Progenitor cell of endocrine pancreas (in vitro differentiated cells): ENCODE data around the gene RGP1. TPM values are rescaled to one million over a fixed set of nuclear protein-coding genes. Genes with fewer than 3 reads are reported as not detected.

Source experiments
- DNase-seq: peaks from one replicate; pipeline ENCODE4 v3.0.0; 2021; ENCODE audit warnings: low spot score; ENCODE audit not compliant: unreplicated experiment
- H3K27ac Mint-ChIP-seq: 2 replicates; pipeline ENCODE4 v1.8.0; 2021; ENCODE audit warnings: mild to moderate bottlenecking, moderate library complexity, mixed read lengths
- H3K27me3 Mint-ChIP-seq: 2 replicates; pipeline ENCODE4 v1.8.0; 2021; ENCODE audit warnings: mixed read lengths
- H3K36me3 Mint-ChIP-seq: 2 replicates; pipeline ENCODE4 v1.8.0; 2022; ENCODE audit warnings: mixed read lengths; ENCODE audit not compliant: insufficient read depth
- H3K4me1 Mint-ChIP-seq: 2 replicates; pipeline ENCODE4 v1.8.0; 2021; ENCODE audit warnings: low read depth, mixed read lengths
- H3K4me3 Mint-ChIP-seq: 2 replicates; pipeline ENCODE4 v1.8.0; 2021; ENCODE audit warnings: low read depth, mild to moderate bottlenecking, moderate library complexity, mixed read lengths
- H3K9me3 Mint-ChIP-seq: 2 replicates; pipeline ENCODE4 v1.8.0; 2021; ENCODE audit warnings: low read depth, mixed read lengths
- CTCF ChIP-seq: fragments of 200-600 bp; sonication (generic); IDR thresholded peaks from one replicate; pipeline ENCODE4 v1.5.0; 2021; ENCODE audit warnings: antibody characterized with exemption, mild to moderate bottlenecking; ENCODE audit not compliant: unreplicated experiment
- total RNA-seq: library from RNA; stranded (reverse); gene quantifications from 2 replicates; pipeline ENCODE4 v1.2.1, GENCODE V29; 2021

The RGP1 gene
- total RNA-seq, 1 donor from 2014 or later = 40.0 TPM

- H3K4me1 Mint-ChIP-seq = peaks cover 5% of the 10 kb centered on the region
- H3K27ac Mint-ChIP-seq = no peak overlapping the region
- no peak overlapping the region for H3K4me3 Mint-ChIP-seq
- no peaks in the 10 kb centered on the region for H3K27me3 Mint-ChIP-seq
- H3K36me3 Mint-ChIP-seq = no peaks in the 10 kb centered on the region
- TF ChIP-seq CTCF = no peak
- no peak for DNase-seq
- H3K9me3 Mint-ChIP-seq = no peaks in the 10 kb centered on the region
Observed at GRCh38 chr9:35771534-35771933, 22.4 kb downstream of the RGP1 start.

- no peak overlapping the region for H3K27ac Mint-ChIP-seq
- H3K9me3 Mint-ChIP-seq = no peaks in the 10 kb centered on the region
- H3K4me3 Mint-ChIP-seq = no peak overlapping the region
- no peak for DNase-seq
- H3K36me3 Mint-ChIP-seq = no peaks in the 10 kb centered on the region
- TF ChIP-seq CTCF = no peak
- no peaks in the 10 kb centered on the region for H3K27me3 Mint-ChIP-seq
- H3K4me1 Mint-ChIP-seq = peaks cover 5% of the 10 kb centered on the region
Observed at GRCh38 chr9:35771943-35772342, 22.9 kb downstream of the RGP1 start.

- peaks cover under 1% of the 10 kb centered on the region for H3K36me3 Mint-ChIP-seq
- no peak for TF ChIP-seq CTCF
- H3K27ac Mint-ChIP-seq = peak overlapping the region; percentile 50
- H3K9me3 Mint-ChIP-seq = no peaks in the 10 kb centered on the region
- no peaks in the 10 kb centered on the region for H3K27me3 Mint-ChIP-seq
- no peak overlapping the region for H3K4me3 Mint-ChIP-seq
- no peak for DNase-seq
- H3K4me1 Mint-ChIP-seq = peaks cover 10% of the 10 kb centered on the region
Observed at GRCh38 chr9:35774907-35775635, 26.0 kb downstream of the RGP1 start.

GRCh38 chr9:35776018-35776417 lies 26.9 kb downstream of the RGP1 start:
- H3K4me1 Mint-ChIP-seq = peaks cover 10% of the 10 kb centered on the region
- no peak for TF ChIP-seq CTCF
- DNase-seq = no peak
- peak overlapping the region; percentile 62 for H3K27ac Mint-ChIP-seq
- peaks cover 3% of the 10 kb centered on the region for H3K36me3 Mint-ChIP-seq
- H3K27me3 Mint-ChIP-seq = no peaks in the 10 kb centered on the region
- no peak overlapping the region for H3K4me3 Mint-ChIP-seq
- no peaks in the 10 kb centered on the region for H3K9me3 Mint-ChIP-seq

- Mint-ChIP-seq H3K9me3 (no peaks in the 10 kb centered on the region), H3K4me3 (no peak overlapping the region), H3K36me3 (peaks cover 6% of the 10 kb centered on the region), H3K4me1 (peaks cover 10% of the 10 kb centered on the region), H3K27ac (no peak overlapping the region), H3K27me3 (no peaks in the 10 kb centered on the region)
- TF ChIP-seq CTCF = no peak
- DNase-seq = no peak
Observed at GRCh38 chr9:35778496-35778895, 29.4 kb downstream of the RGP1 start.
